Pancreas (tissue), 10 donors: Measurements from ENCODE around the gene ALDH8A1. TPM values are rescaled to one million over a fixed set of nuclear protein-coding genes. Genes with fewer than 3 reads are reported as not detected.

Source experiments
- ATAC-seq, 4 donors: fragments of 200-7000 bp; cut with Tn5 transposase; one replicate each; pipeline versions ENCODE4 v1.8.0 to v1.9.1; 2020; ENCODE audit warnings: mild to moderate bottlenecking in 4 of 4, moderate library complexity in 4 of 4
- DNase-seq, 6 donors: peaks; one replicate each; pipeline ENCODE4 v3.0.0-alpha.2; 2020
- FAIRE-seq: peaks from 2 replicates; lab custom pipeline; 2012; peaks lifted over from hg19 to GRCh38; lab: Jason Lieb, UNC
- H3K27ac ChIP-seq, 4 donors: fragments of 200-600 bp; sonication (generic); 1 replicate in 3 of 4; 2 replicates in 1 of 4; pipeline versions ENCODE4 v1.5.0 to v1.8.0; 2020
- H3K27me3 ChIP-seq, 4 donors: fragments of 200-600 bp; one replicate each; pipeline ENCODE4 v1.8.0; 2021
- H3K36me3 ChIP-seq, 3 donors: fragments of 200-600 bp; sonication (generic) in 1 of 3; one replicate each; pipeline versions ENCODE4 v1.5.0 to v1.8.0; 2020 to 2021
- H3K4me1 ChIP-seq, 3 donors: fragments of 200-600 bp; one replicate each; pipeline ENCODE4 v1.8.0; 2021
- H3K4me3 ChIP-seq, 4 donors: fragments of 200-600 bp; sonication (generic) in 2 of 4; one replicate each; pipeline versions ENCODE4 v1.5.0 to v1.8.0; 2020 to 2021
- H3K9me3 ChIP-seq, 4 donors: fragments of 200-600 bp; one replicate each; pipeline ENCODE4 v1.8.0; 2021
- WGBS, 2 donors: extraction: QIAGEN DNeasy Blood & Tissue Kit; methylation state at CpG; one replicate each; pipeline ENCODE4 v1.1.7; 2013; 5-methylcytosine and 5-hydroxymethylcytosine counted together
- intact Hi-C, 3 donors: fragments of 100-400 bp; cut with DNase I; formaldehyde crosslinking; loops; one replicate each; pipeline versions ENCODE4 v1.11.1 to v1.14.2; 2022
- polyA plus RNA-seq, 2 donors: library from polyadenylated mRNA; stranded (reverse); fragments of 200-250 nt; gene quantifications; one replicate each; pipeline ENCODE4 v1.2.3, GENCODE V29; 2013
- total RNA-seq, 6 donors: library from RNA; stranded (reverse); fragmentation: NEBNext Ultra II Directional in 4 of 6; extraction: Animal tissue kit (Norgen Biotek cat#: 25700) in 4 of 6; gene quantifications; one replicate each; pipeline versions ENCODE4 v1.2.1 to v1.2.4, GENCODE V29; 2021 to 2023
- TF ChIP-seq, protein P1 (sequence below), 4 donors: fragments of 200-600 bp; sonication (generic) in 3 of 4; IDR thresholded peaks; one replicate each; pipeline versions ENCODE4 v1.5.0 to v1.8.0; 2021; ENCODE audit warnings: antibody characterized with exemption in 4 of 4
- donor health status: healthy with polysubstance abuse.
- donor health status: DM: no; HTN: no; CAD: no; lungs with moderate emphysema.
- donor health status: DM: no; HTN: no; CAD: no.
- donor health status: control.
- donor health status: control.
- donor health status: Bipolar disorder and iron deficiency.
- donor health status: DM: yes; HTN: yes; CAD: no.
- donor health status: DM: no; HTN: no; CAD: no.
- donor health status: DM: no; HTN: no; CAD: no.
- donor health status: DM: yes; HTN: yes; CAD: no.

ALDH8A1 gene
- total and polyA plus RNA-seq, 8 donors: 0.12 to 1.4 (median 0.74) TPM

GRCh38 chr6:134945045-134945444 is 4.9 kb downstream of the ALDH8A1 start:
- FAIRE-seq: no peak
- ATAC-seq: no peak
- intact Hi-C loops: no loop called here
- H3K27me3 ChIP-seq: no peaks in the 10 kb centered on the region
- H3K9me3 ChIP-seq: no peaks in the 10 kb centered on the region
- peaks cover 0 to 8% (median 0%) of the 10 kb centered on the region in 3 donors for H3K4me1 ChIP-seq
- TF ChIP-seq, protein P1, sequence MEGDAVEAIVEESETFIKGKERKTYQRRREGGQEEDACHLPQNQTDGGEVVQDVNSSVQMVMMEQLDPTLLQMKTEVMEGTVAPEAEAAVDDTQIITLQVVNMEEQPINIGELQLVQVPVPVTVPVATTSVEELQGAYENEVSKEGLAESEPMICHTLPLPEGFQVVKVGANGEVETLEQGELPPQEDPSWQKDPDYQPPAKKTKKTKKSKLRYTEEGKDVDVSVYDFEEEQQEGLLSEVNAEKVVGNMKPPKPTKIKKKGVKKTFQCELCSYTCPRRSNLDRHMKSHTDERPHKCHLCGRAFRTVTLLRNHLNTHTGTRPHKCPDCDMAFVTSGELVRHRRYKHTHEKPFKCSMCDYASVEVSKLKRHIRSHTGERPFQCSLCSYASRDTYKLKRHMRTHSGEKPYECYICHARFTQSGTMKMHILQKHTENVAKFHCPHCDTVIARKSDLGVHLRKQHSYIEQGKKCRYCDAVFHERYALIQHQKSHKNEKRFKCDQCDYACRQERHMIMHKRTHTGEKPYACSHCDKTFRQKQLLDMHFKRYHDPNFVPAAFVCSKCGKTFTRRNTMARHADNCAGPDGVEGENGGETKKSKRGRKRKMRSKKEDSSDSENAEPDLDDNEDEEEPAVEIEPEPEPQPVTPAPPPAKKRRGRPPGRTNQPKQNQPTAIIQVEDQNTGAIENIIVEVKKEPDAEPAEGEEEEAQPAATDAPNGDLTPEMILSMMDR (IDR thresholded peaks at IDR 0.05): no peak
- no peak overlapping the region for H3K27ac ChIP-seq
- no peaks in the 10 kb centered on the region for H3K36me3 ChIP-seq
- no peak overlapping the region for H3K4me3 ChIP-seq
- DNase-seq: no peak

GRCh38 chr6:134943522-134944111 is 6.3 kb downstream of the ALDH8A1 start:
- Histone ChIP-seq H3K9me3 (no peaks in the 10 kb centered on the region), H3K27me3 (no peaks in the 10 kb centered on the region), H3K36me3 (no peaks in the 10 kb centered on the region), H3K4me3 (no peak overlapping the region), H3K27ac (no peak overlapping the region), H3K4me1 (peaks cover 0 to 2% (median 0%) of the 10 kb centered on the region in 3 donors)
- TF ChIP-seq, protein P1 (IDR thresholded peaks at IDR 0.05): no peak
- no peak for DNase-seq
- no peak for FAIRE-seq
- intact Hi-C loops: no loop called here
- ATAC-seq: no peak
- 90 to 91% methylated on average over 9 of the region's 9 CpGs for WGBS, 2 donors

DNA sequence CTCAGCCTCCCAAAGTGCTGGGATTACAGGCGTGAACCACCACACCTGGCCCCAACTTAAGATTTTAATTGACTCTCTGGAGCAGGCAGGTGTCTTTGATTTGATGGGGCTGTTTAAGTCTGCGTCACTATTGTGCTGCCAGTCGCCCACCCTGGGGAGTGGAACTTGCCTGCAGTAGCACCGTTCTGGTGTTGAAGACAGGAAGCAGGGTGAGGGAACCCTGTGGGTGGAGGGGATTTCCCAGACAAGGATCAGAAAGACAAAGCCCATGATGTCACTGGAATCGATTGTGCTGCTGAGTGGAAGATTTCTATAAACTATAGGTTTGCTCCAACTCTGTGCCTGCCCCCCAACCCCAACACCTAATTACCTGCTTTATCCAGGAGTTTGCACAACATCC is 11.0 kb downstream of the ALDH8A1 start:
- Histone ChIP-seq H3K27ac (no peak overlapping the region), H3K27me3 (no peaks in the 10 kb centered on the region), H3K4me3 (no peak overlapping the region), H3K36me3 (no peaks in the 10 kb centered on the region), H3K4me1 (no peaks in the 10 kb centered on the region), H3K9me3 (no peaks in the 10 kb centered on the region)
- TF ChIP-seq, protein P1 (IDR thresholded peaks at IDR 0.05): no peak
- WGBS, 2 donors: 75 to 81% methylated on average over 5 of the region's 5 CpGs
- ATAC-seq (no peak), FAIRE-seq (no peak), DNase-seq (no peak)
- intact Hi-C loops: loop anchor here in 1 of 3 donors (10.0 kb wide), 1 partner anchor 784 kb away; no protein-coding TSS in a partner anchor

DNA sequence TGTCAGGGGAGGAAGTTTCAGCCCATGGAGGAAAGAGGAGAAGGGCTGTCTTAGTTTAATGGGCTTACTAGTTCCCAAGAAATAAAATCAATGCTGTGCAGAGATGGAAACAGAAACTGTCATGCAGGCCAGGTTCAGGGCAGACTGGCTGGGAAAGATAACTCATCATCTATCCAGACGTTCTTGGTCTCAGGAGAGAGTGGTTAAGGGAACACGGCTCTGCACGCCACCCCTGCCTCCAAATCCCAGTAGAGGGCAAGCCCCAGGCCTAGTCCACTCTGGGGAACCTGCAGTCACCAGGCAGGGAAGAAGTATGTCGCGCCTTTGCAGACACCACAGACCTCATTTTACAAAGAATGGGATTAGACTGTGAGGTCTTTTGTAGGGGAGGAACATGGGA is 12.5 kb downstream of the ALDH8A1 start:
- Histone ChIP-seq H3K4me3 (no peak overlapping the region), H3K27me3 (no peaks in the 10 kb centered on the region), H3K4me1 (no peaks in the 10 kb centered on the region), H3K27ac (no peak overlapping the region), H3K36me3 (no peaks in the 10 kb centered on the region), H3K9me3 (no peaks in the 10 kb centered on the region)
- DNase-seq (no peak), ATAC-seq (no peak), FAIRE-seq (no peak)
- WGBS, 2 donors: 79 to 85% methylated on average over 5 of the region's 5 CpGs
- TF ChIP-seq, protein P1 (IDR thresholded peaks at IDR 0.05): no peak
- intact Hi-C loops: loop anchor here in 1 of 3 donors (10.0 kb wide), 1 partner anchor 783 kb away; no protein-coding TSS in a partner anchor

DNA sequence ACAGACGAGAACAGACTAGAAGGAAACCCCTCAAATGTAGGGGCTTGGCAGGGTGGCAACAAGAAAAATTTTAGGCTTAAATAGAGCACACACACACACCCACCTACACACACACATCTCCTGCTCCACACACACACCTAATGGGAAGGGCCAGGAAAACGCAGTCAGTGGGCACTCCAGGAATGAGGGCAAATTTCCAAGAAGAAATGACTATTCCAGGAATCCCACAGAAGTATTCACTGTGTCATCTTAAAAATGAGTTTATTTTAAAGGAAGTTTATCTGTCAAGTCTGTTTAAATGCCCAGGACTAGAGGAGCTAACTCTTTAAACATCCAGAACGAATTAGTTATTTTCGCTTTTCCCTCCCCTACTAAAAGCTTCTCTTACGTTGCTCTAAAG is 13.0 kb downstream of the ALDH8A1 start:
- no peaks in the 10 kb centered on the region for H3K36me3 ChIP-seq
- FAIRE-seq: no peak
- DNase-seq: no peak
- intact Hi-C loops: loop anchor here in 1 of 3 donors (10.0 kb wide), 1 partner anchor 782 kb away; no protein-coding TSS in a partner anchor
- H3K27ac ChIP-seq: no peak overlapping the region
- no peak for ATAC-seq
- H3K4me3 ChIP-seq: no peak overlapping the region
- H3K4me1 ChIP-seq: no peaks in the 10 kb centered on the region
- no peaks in the 10 kb centered on the region for H3K9me3 ChIP-seq
- WGBS, 2 donors: 76 to 77% methylated on average over 5 of the region's 5 CpGs
- TF ChIP-seq, protein P1 (IDR thresholded peaks at IDR 0.05): no peak
- H3K27me3 ChIP-seq: no peaks in the 10 kb centered on the region
